ENCODE measurements around the gene CHCHD6.

The CHCHD6 gene

DNA sequence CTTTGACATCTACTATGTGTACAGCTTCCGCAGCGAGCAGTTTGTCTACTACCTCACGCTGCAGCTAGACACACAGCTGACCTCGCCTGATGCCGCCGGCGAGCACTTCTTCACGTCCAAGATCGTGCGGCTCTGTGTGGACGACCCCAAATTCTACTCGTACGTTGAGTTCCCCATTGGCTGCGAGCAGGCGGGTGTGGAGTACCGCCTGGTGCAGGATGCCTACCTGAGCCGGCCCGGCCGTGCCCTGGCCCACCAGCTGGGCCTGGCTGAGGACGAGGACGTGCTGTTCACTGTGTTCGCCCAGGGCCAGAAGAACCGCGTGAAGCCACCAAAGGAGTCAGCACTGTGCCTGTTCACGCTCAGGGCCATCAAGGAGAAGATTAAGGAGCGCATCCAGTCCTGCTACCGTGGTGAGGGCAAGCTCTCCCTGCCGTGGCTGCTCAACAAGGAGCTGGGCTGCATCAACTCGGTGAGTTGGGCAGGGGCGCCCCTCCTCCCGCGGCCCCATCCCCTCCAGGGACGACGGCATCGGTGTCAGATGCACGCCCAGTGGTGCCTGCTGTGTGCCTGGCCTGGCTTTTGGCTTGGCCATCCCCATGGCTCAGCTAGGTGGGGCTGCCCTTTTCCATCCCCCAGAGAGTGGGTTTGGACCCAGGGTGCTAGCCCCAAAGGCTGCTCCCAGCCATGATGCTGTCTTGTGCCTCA, 285.4 kb downstream of the CHCHD6 start:
- DNase-seq (ENCODE audit: low read depth in 2 of 2, low spot score in 1 of 2): no peak

DNA sequence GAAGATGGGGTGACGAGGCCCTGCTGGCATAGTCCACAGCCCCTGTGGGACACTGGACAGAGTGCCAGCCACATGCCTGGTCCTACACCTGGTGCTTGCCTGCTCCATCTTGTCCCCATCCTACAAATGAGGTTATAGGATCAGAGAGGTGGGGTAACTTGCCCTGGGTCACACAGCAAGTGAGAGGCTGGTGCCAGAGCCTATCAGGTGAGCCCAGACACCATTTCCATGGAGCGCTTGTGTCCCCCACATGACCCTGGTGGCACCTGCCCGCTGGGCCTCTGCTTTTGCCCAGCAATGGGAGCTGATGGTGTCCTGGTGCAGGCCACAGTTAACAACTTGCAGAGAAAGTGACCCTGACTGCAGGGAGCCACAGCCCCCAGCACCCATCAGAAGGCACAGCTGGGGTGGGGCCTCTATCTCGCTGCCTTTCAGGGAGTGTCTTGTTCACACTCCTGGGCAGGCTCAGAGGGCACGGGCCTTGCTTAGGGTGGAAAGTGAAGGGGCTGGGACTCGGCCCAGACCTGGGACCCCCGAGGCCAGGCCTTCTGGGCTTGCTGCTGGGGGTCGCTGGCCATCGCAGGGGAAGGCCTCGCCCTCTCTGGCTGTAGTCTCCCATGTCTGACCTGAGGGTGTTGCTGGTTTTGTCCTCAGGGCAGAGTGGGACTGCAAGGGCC, 286.1 kb downstream of the CHCHD6 start:
- DNase-seq (ENCODE audit: low read depth in 2 of 2, low spot score in 1 of 2): no peak

DNA sequence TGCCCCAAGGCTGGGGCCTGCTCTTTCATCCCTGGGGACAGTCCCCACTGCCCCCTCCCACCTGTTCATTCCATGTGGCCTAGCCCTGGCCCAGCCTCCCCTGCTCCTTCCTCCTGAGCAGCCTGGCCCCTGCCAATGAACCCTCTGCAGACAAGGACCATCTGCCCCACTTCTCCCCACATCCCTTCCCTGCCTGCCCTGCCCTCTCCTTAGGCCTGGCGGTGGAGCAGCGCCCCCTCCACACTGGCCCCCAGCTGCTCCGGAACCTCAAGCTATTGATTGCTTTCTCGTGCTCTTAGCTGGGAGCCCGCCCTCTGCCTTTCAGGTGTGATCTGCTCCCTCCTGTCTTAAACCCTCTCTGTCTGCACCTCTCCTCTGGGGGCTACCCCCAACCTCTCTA, 286.9 kb downstream of the CHCHD6 start:
- DNase-seq (ENCODE audit: low read depth in 2 of 2, low spot score in 1 of 2): no peak

DNA sequence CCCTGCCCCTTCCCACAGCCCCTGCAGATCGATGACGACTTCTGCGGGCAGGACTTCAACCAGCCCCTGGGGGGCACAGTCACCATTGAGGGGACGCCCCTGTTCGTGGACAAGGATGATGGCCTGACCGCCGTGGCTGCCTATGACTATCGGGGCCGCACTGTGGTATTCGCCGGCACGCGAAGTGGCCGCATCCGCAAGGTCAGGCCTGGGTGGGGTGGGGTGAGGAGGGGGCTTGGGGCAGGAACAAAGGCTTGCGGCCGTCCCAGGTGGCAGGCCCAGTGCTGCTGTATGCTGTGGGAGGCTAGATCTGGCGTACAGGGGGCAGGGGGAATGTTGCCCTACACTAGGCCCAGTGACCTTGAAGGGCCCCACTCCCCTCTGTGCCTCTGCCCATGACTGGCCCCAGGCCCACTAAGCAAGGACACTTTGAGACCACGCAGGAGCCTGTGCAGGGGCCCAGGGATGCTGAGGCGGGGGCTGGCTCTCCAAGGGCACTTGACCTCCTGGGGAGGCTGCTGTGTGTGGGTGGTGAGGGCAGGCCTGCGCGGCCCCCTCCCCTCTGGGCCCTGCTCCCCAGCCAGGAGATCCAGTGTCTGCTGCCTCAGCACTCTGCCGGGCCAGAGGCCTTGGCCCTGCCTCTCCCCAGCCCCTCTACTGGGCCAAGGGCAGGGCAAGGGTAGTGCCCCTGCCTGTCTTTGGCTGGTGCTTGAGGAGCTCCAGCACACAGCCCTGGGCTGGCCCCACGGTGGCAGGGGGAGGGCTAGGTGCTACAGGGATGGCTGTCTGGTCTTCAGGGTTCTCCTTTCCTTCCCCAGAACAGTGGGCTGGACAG, 287.5 kb downstream of the CHCHD6 start:
- no peak for DNase-seq (ENCODE audit: low read depth in 2 of 2, low spot score in 1 of 2)

DNA sequence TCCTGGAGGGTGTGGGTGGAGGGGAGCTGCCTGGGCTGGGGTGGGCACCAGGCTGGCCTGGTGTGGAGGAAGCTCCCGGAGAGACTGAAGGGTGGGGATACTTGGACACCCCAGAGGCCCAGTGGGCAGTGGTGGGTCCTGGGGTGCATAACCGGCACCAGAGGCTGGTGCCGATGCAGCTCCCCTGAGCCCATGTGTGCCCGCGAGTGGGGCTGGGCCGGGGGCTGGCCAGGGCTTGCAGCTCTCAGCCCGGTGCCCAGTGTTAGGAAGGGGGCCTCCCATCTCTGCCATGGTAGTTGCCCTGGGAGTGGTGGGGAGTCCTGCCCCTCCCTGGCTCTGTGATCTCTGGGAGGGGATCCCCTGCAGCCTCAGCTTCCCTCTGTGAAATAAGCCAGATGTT, 288.2 kb downstream of the CHCHD6 start:
- no peak for DNase-seq (ENCODE audit: low read depth in 2 of 2, low spot score in 1 of 2)

DNA sequence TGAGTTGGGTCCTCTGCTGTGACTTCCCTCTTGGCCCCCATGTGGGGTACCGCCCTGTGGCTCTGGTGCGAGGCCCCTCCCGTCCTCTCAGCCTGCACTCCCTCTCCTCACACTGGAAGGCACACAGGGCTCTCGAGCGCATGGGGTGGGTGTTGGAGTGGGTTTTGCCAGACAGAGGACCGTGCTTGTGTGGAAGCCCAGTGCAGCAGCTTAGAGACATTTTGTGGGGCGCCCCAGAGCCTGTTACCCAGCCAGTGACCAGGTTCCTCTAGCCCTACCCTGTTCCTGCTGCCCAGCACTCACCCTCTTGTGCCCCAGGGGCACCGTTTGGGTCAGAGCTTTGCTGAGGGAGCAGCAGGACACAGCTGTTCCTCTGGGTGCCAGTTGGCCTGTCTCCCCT, 288.7 kb downstream of the CHCHD6 start:
- no peak for DNase-seq (ENCODE audit: low read depth in 2 of 2, low spot score in 1 of 2)

DNA sequence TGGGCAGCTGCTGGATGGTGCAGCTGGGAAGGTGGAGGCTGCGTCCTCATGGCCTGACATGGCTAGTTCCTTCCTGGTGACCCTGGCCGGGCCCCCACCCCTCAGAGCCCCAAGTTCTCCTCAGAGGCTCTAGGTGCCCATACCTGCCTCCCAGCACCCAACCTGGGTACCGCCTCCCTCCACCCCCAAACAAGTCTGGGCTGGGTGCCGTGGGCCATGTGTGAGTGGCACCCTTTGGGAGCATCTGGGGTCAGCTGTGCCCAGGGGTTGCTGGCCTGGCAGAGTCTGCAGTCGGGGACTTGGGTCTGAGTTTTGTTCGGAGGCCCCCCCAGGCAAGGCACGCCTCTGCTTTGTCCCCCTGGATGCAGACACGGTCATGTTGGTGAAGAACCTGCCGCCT, 289.4 kb downstream of the CHCHD6 start:
- no peak for DNase-seq (ENCODE audit: low read depth in 2 of 2, low spot score in 1 of 2)

DNA sequence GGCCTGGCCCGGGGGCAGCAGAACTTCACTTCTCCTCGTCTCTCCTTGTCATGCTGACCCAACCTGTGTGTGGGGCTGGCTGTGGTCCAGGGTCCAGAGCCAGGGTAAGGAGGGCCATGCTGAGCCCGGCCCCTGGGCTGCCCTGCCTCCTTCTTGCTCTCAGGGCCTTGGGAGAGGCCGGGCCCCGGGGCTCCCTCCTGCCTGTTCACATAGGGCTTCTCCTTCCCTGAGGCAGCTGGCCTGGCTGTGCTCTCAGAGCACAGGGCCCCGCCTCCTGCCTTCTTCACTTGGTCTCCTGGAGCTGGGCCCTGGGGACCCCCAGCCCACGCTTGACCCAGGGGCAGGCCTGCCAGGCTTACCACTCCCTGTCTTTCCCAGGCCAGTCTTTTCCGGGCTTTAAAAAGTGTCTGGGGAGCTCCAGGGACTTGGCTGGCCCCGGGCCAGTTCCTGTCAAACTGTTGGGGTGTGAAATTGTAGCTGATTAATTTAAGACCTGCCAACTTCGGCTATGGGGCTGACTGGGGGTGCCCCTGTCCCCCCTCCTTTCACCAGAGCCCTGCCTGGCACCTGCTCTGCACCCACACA, 290.7 kb downstream of the CHCHD6 start:
- no peak for DNase-seq (ENCODE audit: low read depth in 2 of 2, low spot score in 1 of 2)

DNA sequence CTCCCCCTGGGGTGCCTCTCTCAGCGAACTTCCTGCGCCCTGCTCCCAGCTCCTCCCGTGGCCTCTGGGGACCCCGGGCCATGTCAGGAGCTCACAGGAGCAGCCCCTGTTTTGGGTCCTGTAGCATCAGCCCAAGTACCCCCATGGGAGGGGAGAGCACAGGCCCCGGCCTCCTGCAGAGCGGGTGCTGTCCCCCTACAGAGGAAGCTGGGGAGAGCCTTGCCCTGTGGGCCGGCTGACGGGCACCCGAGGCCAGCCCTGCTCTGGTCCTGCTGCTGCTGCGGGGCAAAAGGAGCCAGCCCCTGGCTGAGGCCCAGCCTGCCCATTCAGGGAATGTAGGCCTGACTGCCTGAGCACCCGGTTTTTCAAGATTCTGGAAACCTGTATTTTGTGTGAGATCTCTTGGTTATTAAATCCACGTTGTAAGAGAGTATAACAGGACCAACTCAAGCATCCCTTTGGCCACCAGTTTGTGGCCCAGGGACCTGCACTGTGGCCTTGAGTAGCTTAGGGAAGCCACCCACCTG, 291.3 kb downstream of the CHCHD6 start:
- DNase-seq (ENCODE audit: low read depth in 2 of 2, low spot score in 1 of 2): no peak

DNA sequence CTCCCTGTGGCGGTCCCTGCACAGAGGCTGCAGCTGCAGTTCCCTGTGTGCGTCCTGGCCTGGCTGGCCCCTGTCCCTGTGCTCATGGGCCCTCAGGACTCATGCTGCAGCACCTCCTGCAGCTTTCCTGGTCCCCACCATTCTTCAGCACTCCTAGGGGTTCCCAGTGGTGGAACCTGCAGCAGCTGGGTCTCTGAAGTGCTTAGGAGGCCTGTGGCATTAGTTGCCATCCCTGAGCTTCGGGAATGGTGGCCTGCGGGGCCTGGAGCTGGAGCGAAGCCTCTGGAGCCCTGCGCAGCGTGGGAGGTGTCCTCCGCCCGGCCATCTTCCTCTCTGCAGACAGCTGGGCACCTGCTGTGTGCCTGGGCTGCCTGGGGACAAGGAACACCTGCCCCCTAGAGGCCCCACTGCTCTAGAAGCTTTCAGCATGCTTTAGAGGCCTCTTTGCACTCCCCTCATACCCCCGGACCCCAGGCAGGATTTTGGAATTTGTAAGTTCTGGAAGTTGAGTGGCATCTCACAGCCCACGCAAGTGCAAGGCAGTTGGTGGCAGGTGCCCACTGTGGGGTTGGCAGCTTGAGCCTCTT, 292.0 kb downstream of the CHCHD6 start:
- DNase-seq (ENCODE audit: low read depth in 2 of 2, low spot score in 1 of 2): no peak

DNA sequence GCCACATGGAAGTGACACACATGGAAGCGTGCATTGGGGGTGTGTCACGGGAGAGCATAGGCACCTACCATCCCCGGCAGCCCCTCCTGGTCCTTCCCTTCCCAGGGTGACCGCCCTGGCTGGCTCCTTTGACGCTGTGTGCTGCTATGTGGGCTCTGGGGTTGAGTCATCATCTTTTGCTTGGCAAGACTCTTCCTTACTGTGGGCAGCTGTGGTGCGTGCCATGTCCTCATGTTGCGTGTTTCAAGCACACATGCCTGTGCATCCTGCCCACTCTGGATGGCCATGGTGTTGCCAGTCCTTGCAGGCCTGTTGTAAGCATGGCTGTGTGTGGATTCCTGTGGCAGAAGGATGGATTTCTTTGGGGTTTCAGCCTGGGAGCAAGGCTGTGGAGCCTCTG, 292.9 kb downstream of the CHCHD6 start:
- DNase-seq (ENCODE audit: low read depth in 2 of 2, low spot score in 1 of 2): no peak

DNA sequence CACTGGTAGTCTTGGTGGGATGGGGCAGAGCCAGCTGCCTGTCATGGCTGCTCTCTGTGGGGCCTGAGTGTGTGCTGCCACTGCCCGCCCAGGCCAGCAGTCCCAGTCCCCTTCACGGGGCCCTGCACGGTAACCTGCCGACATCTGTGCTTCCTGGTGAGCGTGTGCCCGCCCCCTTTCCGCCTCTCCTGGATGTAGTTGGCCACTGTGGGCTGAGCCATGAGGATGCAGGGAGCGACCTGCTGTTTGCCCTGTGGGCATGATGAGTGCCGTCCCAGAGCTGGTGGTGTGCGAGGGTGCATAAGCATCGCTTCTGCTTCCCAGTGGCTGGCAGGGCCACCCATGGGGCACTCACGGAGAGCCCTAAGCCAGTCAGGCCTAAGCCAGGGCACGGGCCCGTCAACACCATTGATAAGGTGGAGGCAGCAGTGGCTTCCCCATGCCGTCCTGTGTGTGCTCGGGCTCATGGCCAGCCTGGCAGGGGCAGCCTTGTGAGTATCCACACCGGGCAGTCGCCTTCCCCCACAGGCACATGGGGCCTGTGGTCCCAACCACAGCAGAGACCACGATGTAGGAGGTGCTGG, 293.5 kb downstream of the CHCHD6 start:
- DNase-seq (ENCODE audit: low read depth in 2 of 2, low spot score in 1 of 2): no peak

DNA sequence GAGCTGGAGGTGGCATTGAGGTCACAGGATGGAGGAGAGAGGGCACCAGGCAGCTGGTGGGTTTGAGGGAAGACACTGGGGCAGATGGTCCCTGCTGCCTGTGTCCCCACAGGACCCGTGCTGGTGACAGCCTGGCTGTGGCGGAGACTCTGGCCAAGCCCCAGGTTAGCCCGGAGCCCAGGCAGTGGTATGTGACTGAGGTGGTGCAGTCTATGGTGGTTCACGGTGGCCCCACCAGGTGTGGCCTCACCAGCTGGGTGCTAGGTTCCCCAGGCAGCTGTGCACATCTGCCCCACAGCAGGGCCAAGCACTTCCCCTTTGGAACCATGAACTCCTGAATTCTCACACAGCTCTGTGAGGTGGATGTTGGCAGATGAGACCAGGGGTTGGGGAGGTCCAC, 294.3 kb downstream of the CHCHD6 start:
- no peak for DNase-seq (ENCODE audit: low read depth in 2 of 2, low spot score in 1 of 2)

DNA sequence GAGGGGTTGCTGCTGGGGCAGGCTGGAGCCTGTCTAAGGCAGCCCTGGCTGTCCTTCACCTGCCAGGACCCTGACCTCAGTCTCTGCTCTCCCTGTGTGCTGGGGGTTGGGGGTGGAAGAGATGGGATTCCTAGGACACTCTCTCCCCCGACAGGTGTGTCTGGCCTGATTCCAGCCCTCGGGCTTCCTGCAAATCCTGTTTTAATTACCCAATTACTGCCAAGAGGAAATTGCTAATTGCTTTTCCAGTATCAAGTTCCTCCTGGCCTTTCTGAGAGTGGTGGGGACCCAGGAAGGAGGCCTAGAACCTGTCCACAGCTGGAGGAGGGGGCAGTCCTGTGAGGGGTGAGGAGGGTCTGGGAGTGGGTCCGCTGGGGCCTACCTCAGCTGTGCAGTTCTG, 294.7 kb downstream of the CHCHD6 start:
- no peak for DNase-seq (ENCODE audit: low read depth in 2 of 2, low spot score in 1 of 2)

DNA sequence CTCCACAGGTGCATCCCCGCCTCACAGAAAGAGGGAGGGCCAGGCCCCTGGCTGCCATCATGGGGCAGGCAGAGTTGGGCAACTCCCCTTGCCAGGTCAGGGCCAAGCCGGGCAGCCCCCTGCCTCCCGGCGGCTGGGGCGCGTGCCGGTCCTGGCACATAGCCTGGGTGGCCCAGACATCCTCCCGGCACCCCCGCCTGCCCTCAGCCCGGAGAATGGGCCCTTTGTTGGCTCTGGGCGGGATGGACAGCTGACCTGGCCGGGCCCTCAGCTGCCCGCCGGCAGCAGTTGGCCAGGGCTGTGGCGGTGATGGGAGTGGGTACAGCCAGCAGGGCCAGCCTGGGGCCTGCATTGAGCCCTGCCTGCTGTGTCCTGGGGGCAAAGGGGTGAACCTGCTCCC, 295.3 kb downstream of the CHCHD6 start:
- DNase-seq (ENCODE audit: low read depth in 2 of 2, low spot score in 1 of 2): no peak

DNA sequence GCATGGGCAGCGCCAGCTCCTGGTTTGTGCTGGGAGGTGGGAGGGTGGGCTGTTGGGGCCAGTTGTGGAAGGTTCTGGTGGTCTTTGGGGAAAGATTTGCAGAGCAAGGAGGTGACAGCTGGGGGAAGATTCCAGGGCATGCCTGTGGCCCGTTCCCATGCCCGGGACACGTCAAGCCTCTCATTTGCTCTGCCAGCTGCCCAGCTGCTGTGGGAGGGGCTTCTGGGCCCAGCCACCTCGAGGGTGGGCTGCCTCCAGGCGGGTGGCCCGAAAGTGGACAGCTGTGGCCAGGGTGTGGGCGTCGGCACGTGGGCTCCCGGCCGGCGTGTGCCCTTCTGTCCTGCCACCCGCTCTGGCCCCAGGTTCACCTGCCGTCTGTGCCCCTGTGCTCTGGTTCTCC, 296.1 kb downstream of the CHCHD6 start:
- no peak for DNase-seq (ENCODE audit: low read depth in 2 of 2, low spot score in 1 of 2)

DNA sequence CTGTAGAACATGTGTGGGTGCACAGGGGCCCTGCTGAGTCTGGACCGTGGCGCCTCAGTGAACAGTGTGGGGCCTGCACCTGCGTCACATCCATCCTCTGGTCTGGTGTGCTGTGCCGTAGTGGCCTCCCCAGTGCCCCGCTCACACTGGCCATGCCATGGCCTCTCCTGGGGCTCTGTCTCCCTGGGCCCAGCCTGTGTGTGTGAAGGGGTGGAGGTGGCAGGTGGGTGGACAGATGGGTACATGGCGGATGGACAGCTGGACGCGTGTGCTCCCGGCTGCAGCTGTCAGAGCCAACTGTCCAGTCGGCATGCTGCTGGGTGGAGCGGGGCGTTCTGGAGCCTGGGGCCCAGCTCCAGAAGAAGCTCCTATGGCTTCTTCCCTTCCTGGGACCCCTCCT, 296.7 kb downstream of the CHCHD6 start:
- DNase-seq (ENCODE audit: low read depth in 2 of 2, low spot score in 1 of 2): no peak

DNA sequence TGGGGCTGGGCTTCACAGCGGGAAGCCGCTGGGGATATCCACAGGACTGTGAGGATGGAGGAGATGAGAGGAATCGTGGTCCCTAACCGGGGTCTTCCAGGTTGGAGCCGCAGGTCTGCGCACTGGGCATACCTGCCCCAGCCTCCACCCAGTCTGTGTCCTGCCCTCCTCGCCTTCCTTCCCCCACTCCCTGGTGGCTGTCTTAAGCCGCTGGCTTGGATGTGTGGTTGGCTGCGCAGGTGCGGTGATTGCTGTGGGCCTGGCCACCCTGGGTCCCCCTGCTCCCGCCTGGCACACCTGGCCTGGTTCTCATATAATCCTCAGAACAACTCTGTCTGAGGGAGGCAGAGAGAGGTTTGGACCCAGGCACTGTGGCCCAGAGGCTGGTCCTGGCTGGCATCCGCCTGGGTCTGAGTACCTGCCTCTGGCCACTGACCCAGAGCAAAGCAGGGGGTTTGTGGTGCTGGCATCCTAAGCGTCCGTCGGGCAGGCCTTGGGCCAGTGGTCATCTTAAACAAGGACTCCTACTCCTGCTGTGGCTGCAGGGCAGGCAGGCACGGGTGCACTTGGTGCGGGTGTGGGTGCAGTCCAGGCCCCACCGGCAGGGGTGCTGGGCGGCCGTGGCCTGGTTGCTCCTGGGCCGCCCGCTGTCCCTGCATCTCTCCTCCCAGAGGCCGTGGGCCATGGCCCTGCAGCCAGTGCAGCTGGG, 297.6 kb downstream of the CHCHD6 start:
- DNase-seq (ENCODE audit: low read depth in 2 of 2, low spot score in 1 of 2): no peak

DNA sequence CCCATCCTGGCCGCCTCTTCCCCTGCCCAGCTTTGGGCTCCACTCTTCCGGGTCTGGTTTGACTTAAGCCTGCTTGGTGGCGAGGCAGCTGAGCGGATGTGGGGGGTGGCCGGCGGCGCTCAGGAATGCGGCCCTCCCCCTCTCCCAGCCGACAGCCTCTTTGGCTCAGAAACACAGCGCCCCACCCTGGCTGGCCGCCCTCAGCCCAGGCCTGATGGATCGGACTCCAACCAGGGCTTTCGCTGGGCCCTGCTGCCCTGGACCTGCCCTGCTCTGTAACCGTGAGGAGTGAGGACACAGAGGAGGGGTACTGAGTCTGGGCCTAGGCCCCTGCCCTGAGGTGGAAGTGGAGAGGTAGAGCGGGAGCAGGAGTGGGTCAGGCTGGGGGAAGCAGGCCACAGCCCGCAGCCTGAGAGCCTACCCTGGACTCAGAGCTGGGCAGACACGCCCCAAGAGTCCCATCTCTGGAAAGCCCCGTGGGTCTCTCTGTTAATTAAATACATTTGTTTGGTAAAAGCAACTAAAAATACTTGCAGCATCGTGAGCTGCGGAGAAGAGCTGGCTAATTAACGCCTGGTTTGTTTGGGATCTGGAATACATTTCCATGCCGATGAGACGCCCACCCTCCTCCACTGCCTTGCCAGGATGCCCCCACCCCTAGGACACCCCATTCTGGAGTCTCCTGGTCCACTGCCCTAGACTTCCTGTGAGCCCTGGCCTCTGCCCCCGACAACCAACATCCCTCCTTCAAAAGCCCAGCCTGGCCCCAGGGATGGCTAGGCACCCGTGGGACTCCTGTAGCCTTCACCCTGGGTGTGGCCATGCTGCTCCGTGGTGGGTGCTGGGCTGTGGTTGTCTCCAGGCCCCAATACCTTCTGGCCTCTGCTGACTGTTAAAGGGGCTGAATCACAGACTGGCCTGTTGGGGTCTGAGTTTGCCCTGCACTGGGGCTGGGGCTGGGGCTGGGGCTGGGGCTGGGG, 298.4 kb downstream of the CHCHD6 start:
- DNase-seq (ENCODE audit: low read depth in 2 of 2, low spot score in 1 of 2): no peak
